Measurements from ENCODE around the gene SLC13A2.

GRCh38 chr17:28447396-28447760 is 26.1 kb upstream of the SLC13A2 start:
- no peak for TF ChIP-seq POLR2A (IDR thresholded peaks at IDR 0.05; ENCODE audit: borderline replicate concordance, extremely low read depth, insufficient read depth, insufficient read length)
- no peak for TF ChIP-seq CTCF (IDR thresholded peaks at IDR 0.05 in 2 of 3, conservative IDR thresholded peaks at IDR 0.05 in 1 of 3; ENCODE audit: borderline replicate concordance in 1 of 3, insufficient read depth in 1 of 3, low read depth in 2 of 3, low read length in 2 of 3)
- no peak for TF ChIP-seq EZH2 (IDR thresholded peaks at IDR 0.05)
- no peak for TF ChIP-seq ATF3 (IDR thresholded peaks at IDR 0.05)
- TF ChIP-seq SP1 (IDR thresholded peaks at IDR 0.05; ENCODE audit: low read depth) = no peak
- no peak for TF ChIP-seq YY1 (IDR thresholded peaks at IDR 0.05; ENCODE audit: extremely low read depth, insufficient replicate concordance, low read depth, low read length)
- TF ChIP-seq RAD21 (IDR thresholded peaks at IDR 0.05; ENCODE audit: low read depth) = no peak
- TF ChIP-seq ZNF274 (IDR thresholded peaks at IDR 0.05; ENCODE audit: low read depth, low read length) = no peak
- TF ChIP-seq POLR2AphosphoS5 (IDR thresholded peaks at IDR 0.05; ENCODE audit: low read depth, low read length) = no peak
- TF ChIP-seq EGR1 (IDR thresholded peaks at IDR 0.05; ENCODE audit: low read depth) = no peak
- no peak for TF ChIP-seq TCF7L2 (IDR thresholded peaks at IDR 0.05; ENCODE audit: borderline replicate concordance, extremely low read depth, insufficient read depth, insufficient read length)

Data from HCT116 (cell line).